H1 (cell line): ENCODE measurements around the gene ISY1. TPM values are rescaled to one million over a fixed set of nuclear protein-coding genes. Genes with fewer than 3 reads are reported as not detected.

Experiments used
- CTCF ChIA-PET: fragments of 300-600 bp; sonication (Branson Sonifier 250); formaldehyde crosslinking; loops from one replicate; lab custom pipeline; 2021; ENCODE audit not compliant: partially characterized antibody; lab: Charles Lee
- POLR2A ChIA-PET: fragments of 300-600 bp; sonication (Branson Sonifier 250); formaldehyde crosslinking; loops from one replicate; lab custom pipeline; 2021; ENCODE audit warnings: inconsistent platforms; ENCODE audit not compliant: partially characterized antibody; lab: Charles Lee
- DNase-seq, 2 experiments: peaks; one replicate each; pipeline versions ENCODE4 v3.0.0 to v3.0.0-alpha.2; 2010 to 2022; ENCODE audit warnings: low spot score in 2 of 2, low read depth in 1 of 2, mixed read lengths in 1 of 2
- FAIRE-seq: peaks from 2 replicates; lab custom pipeline; 2011; peaks lifted over from hg19 to GRCh38; lab: Jason Lieb, UNC
- H2AFZ ChIP-seq: 2 replicates; pipeline ENCODE4 v1.8.1; 2012; ENCODE audit warnings: low read length, inconsistent platforms
- H2AK5ac ChIP-seq: 2 replicates; pipeline ENCODE4 v1.6.1; 2013; ENCODE audit warnings: low read depth, low read length
- H2BK120ac ChIP-seq: replicated peaks from 2 replicates; pipeline ENCODE3; 2013; ENCODE audit warnings: low read depth, low read length, inconsistent platforms
- H2BK12ac ChIP-seq: 2 replicates; pipeline ENCODE4 v1.6.1; 2013; ENCODE audit warnings: low read depth, low read length
- H2BK15ac ChIP-seq: 2 replicates; pipeline ENCODE4 v1.6.1; 2013; ENCODE audit warnings: low read length
- H2BK20ac ChIP-seq: 2 replicates; pipeline ENCODE4 v1.6.1; 2013; ENCODE audit warnings: low read length
- H2BK5ac ChIP-seq: 2 replicates; pipeline ENCODE4 v1.6.1; 2013; ENCODE audit warnings: low read depth, low read length
- H3K14ac ChIP-seq: 2 replicates; pipeline ENCODE4 v1.6.1; 2013; ENCODE audit warnings: inconsistent platforms; ENCODE audit not compliant: insufficient read length
- H3K18ac ChIP-seq: 2 replicates; pipeline ENCODE4 v1.6.1; 2013; ENCODE audit warnings: low read length; ENCODE audit errors: extremely low read depth
- H3K23ac ChIP-seq: 2 replicates; pipeline ENCODE4 v1.6.1; 2013; ENCODE audit warnings: inconsistent platforms; ENCODE audit not compliant: insufficient read length
- H3K23me2 ChIP-seq: 2 replicates; pipeline ENCODE4 v1.6.1; 2013; ENCODE audit warnings: low read depth, low read length
- H3K27ac ChIP-seq: 2 replicates; pipeline ENCODE4 v1.6.1; 2011; ENCODE audit warnings: low read depth, low read length, inconsistent platforms
- H3K27me3 ChIP-seq, 4 experiments: replicated peaks in 1 of 4; 1 replicate in 1 of 4; 2 replicates in 3 of 4; pipeline versions ENCODE4 v1.6.1 to v1.8.1; 2011 to 2013; ENCODE audit warnings: low read length in 3 of 4, mild to moderate bottlenecking in 3 of 4, inconsistent platforms in 2 of 4, mixed read lengths in 2 of 4, moderate library complexity in 1 of 4; ENCODE audit not compliant: control insufficient read depth in 3 of 4, insufficient read depth in 3 of 4; ENCODE audit errors: extremely low read depth in 1 of 4
- H3K36me3 ChIP-seq, 4 experiments: 2 replicates each; pipeline versions ENCODE4 v1.6.1 to v1.8.1; 2011 to 2013; ENCODE audit warnings: mild to moderate bottlenecking in 4 of 4, low read length in 3 of 4, moderate library complexity in 2 of 4, control low read depth in 1 of 4, inconsistent platforms in 1 of 4; ENCODE audit not compliant: insufficient read depth in 4 of 4, control insufficient read depth in 2 of 4
- H3K4ac ChIP-seq: replicated peaks from 2 replicates; pipeline ENCODE3; 2013; ENCODE audit warnings: low read length, low read depth, mixed read lengths, inconsistent platforms; ENCODE audit not compliant: insufficient read length
- H3K4me1 ChIP-seq, 4 experiments: replicated peaks in 1 of 4; 1 replicate in 1 of 4; 2 replicates in 3 of 4; pipeline versions ENCODE4 v1.6.1 to v1.8.1; 2011 to 2013; ENCODE audit warnings: low read length in 3 of 4, inconsistent platforms in 2 of 4, mixed read lengths in 1 of 4; ENCODE audit not compliant: insufficient read depth in 4 of 4, control insufficient read depth in 3 of 4
- H3K4me2 ChIP-seq, 2 experiments: 2 replicates each; pipeline versions ENCODE4 v1.6.1 to v1.8.1; 2011 to 2013; ENCODE audit warnings: low read depth in 2 of 2, low read length in 2 of 2, control low read depth in 1 of 2, inconsistent platforms in 1 of 2, mild to moderate bottlenecking in 1 of 2; ENCODE audit not compliant: insufficient read depth in 1 of 2
- H3K4me3 ChIP-seq, 4 experiments: fragments of 200-600, 300-600 bp in 1 of 4; sonication (generic), shearing (Covaris generic), sonication (Bioruptor Twin) in 1 of 4; 2 replicates each; pipeline versions ENCODE4 v1.5.1 to v1.8.1; 2011 to 2016; ENCODE audit warnings: low read length in 4 of 4, low read depth in 3 of 4, control low read depth in 2 of 4, inconsistent platforms in 2 of 4, mild to moderate bottlenecking in 2 of 4, mixed read lengths in 1 of 4, moderate library complexity in 1 of 4; ENCODE audit not compliant: insufficient read depth in 2 of 4; ENCODE audit errors: extremely low read depth in 1 of 4
- H3K56ac ChIP-seq: replicated peaks from 2 replicates; pipeline ENCODE3; 2013; ENCODE audit warnings: low read depth, mild to moderate bottlenecking, mixed read lengths, low read length, inconsistent platforms; ENCODE audit not compliant: insufficient read length
- H3K79me1 ChIP-seq: 2 replicates; pipeline ENCODE4 v1.6.1; 2013; ENCODE audit warnings: low read depth, low read length, control low read depth
- H3K79me2 ChIP-seq, 2 experiments: 2 replicates each; pipeline versions ENCODE4 v1.6.1 to v1.8.1; 2012 to 2013; ENCODE audit warnings: low read length in 2 of 2, mild to moderate bottlenecking in 2 of 2, inconsistent platforms in 1 of 2; ENCODE audit not compliant: insufficient read depth in 2 of 2, control insufficient read depth in 1 of 2
- H3K9ac ChIP-seq, 4 experiments: replicated peaks in 1 of 4; 1 replicate in 1 of 4; 2 replicates in 3 of 4; pipeline versions ENCODE4 v1.6.1 to v1.8.1; 2011 to 2013; ENCODE audit warnings: low read depth in 3 of 4, low read length in 3 of 4, control low read depth in 2 of 4, mild to moderate bottlenecking in 2 of 4, moderate library complexity in 2 of 4, inconsistent platforms in 1 of 4; ENCODE audit errors: extremely low read depth in 1 of 4
- H3K9me3 ChIP-seq, 2 experiments: 2 replicates each; pipeline versions ENCODE4 v1.6.1 to v1.8.1; 2012 to 2013; ENCODE audit warnings: mild to moderate bottlenecking in 2 of 2, moderate library complexity in 2 of 2, control low read depth in 1 of 2, inconsistent platforms in 1 of 2, low read depth in 1 of 2, low read length in 1 of 2, mixed read lengths in 1 of 2; ENCODE audit not compliant: insufficient read depth in 2 of 2
- H4K20me1 ChIP-seq, 2 experiments: replicated peaks in 1 of 2; 2 replicates each; pipeline versions ENCODE3 to v1.8.1; 2011 to 2013; ENCODE audit warnings: inconsistent platforms in 2 of 2, low read length in 2 of 2, mild to moderate bottlenecking in 1 of 2; ENCODE audit not compliant: insufficient read depth in 2 of 2, control insufficient read depth in 1 of 2
- H4K5ac ChIP-seq: 2 replicates; pipeline ENCODE4 v1.6.1; 2013; ENCODE audit warnings: low read length, low read depth, mixed read lengths, inconsistent platforms; ENCODE audit not compliant: insufficient read length
- H4K8ac ChIP-seq: 2 replicates; pipeline ENCODE4 v1.8.0; 2013; ENCODE audit warnings: mild to moderate bottlenecking, moderate library complexity, low read length, inconsistent platforms; ENCODE audit not compliant: insufficient read depth; ENCODE audit errors: extremely low read depth
- H4K91ac ChIP-seq: replicated peaks from 2 replicates; pipeline ENCODE3; 2013; ENCODE audit warnings: low read length, mixed read lengths, inconsistent platforms; ENCODE audit not compliant: insufficient read length
- BCL11A ChIP-seq, 2 experiments: IDR thresholded peaks; one replicate each; pipeline ENCODE4 v1.6.1; 2011; ENCODE audit warnings: low read depth in 2 of 2, low read length in 2 of 2, mild to moderate bottlenecking in 2 of 2
- CEBPB ChIP-seq: IDR thresholded peaks from 2 replicates; pipeline ENCODE4 v1.6.1; 2012; ENCODE audit warnings: low read depth, low read length
- POLR2AphosphoS5 ChIP-seq: IDR thresholded peaks from 2 replicates; pipeline ENCODE4 v1.6.1; 2011; ENCODE audit warnings: low read depth, low read length
- WGBS, 2 experiments: shearing (Covaris generic) in 1 of 2; methylation state at CpG; one replicate each; pipeline versions ENCODE4 v1.1.6 to v1.1.7; 2013 to 2015; ENCODE audit warnings: low lambda C conversion rate in 2 of 2, mixed read lengths in 2 of 2, inconsistent platforms in 1 of 2, low coverage in 1 of 2, missing lambda C conversion rate in 1 of 2; ENCODE audit not compliant: insufficient replicate concordance in 2 of 2, insufficient coverage in 1 of 2, insufficient read length in 1 of 2; ENCODE audit errors: extremely low coverage in 1 of 2, missing lambda C conversion rate in 1 of 2; 5-methylcytosine and 5-hydroxymethylcytosine counted together
- polyA plus RNA-seq, 7 experiments: library from polyadenylated mRNA; depleted of rRNA in 3 of 7; stranded (reverse) in 5 of 7; unstranded in 2 of 7; fragments of >200 nt in 5 of 7; fragments of 200-250 nt in 2 of 7; gene quantifications; 1 replicate in 5 of 7; 2 replicates in 1 of 7; 4 replicates in 1 of 7; pipeline versions ENCODE4 v1.2.1 to v1.2.3, GENCODE V29; 2011 to 2013; ENCODE audit warnings: missing spikeins in 2 of 7, mixed read lengths in 2 of 7
- total RNA-seq: library from RNA; stranded (reverse); fragmentation: NEBNext Ultra II Directional; extraction: Animal tissue kit (Norgen Biotek cat#: 25700); gene quantifications from 2 replicates; pipeline ENCODE4 v1.2.1, GENCODE V29; 2021

ISY1 gene
- total and polyA plus RNA-seq, 2 of the 8 experiments (the other 6 are each of a cell fraction or from before 2014, with no cell fraction given) = 16.6 to 38.7 TPM

DNA sequence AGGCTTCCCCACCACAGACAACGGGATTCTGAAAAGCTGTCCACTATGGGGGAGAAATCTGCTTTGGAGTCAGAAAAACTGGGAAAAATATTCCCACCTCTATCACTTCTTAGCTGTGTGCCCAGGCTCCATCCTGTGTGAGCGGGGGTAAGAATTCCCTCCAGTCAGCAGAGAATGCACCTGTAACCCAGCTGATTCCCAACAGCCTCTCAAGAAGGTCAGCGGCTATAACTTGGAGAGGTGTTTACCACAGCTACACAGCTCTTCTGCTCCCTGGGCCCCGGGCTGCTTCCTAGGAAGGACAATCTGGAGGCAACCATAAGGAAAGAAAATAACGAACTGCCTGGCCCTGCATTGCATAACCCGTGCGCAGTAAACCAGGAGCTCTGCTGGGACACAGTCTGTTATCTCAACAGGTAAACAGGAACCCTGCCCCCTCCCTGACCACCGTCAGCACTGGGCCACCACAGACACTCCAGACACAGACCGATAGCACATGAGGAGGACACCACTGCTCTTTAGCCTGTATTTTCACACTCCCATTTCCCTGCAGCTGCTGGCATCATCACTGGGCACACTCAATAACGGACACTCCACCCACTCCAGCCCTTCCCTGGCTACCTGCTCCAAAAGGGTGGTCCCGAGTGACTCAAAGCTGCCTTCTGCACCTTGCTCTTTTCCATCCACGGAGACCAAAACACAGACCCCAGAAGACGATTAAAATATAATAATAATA, 41.3 kb downstream of the ISY1 start:
- no peaks in the 10 kb centered on the region for H4K20me1 ChIP-seq
- H3K14ac ChIP-seq = no peak overlapping the region
- H3K9ac ChIP-seq = peak overlapping the region in 3 of 4 experiments; percentile 16 to 68 (median 44); a peak in 4 of 7 replicates
- H3K18ac ChIP-seq = peak overlapping the region; percentile 89
- H3K23me2 ChIP-seq = peaks cover 12% of the 10 kb centered on the region
- H3K27ac ChIP-seq = peak overlapping the region; percentile 86; the same call in 1 of the 2 replicates
- peak overlapping the region; percentile 96 for H2BK5ac ChIP-seq
- H3K4me3 ChIP-seq = peak overlapping the region; percentile 68 to 82 (median 74); a peak in 6 of 8 replicates
- FAIRE-seq (no peak), DNase-seq (no peak)
- no peaks in the 10 kb centered on the region for H3K27me3 ChIP-seq
- WGBS, 2 experiments = 59% methylated on average over 13 of the region's 13 CpGs; no CpG with 5 or more reads in 1 of the 2 experiments
- peak overlapping the region; percentile 79; the same call in 1 of the 2 replicates for H2AK5ac ChIP-seq
- H2AFZ ChIP-seq = no peak overlapping the region
- no peak overlapping the region for H2BK120ac ChIP-seq
- no peaks in the 10 kb centered on the region for H3K9me3 ChIP-seq
- TF ChIP-seq POLR2AphosphoS5 (peak; percentile 13; the same call in 1 of the 2 replicates), BCL11A (IDR thresholded peaks at IDR 0.05; ENCODE audit: low read depth in 2 of 2, low read length in 2 of 2) (no peak), CEBPB (0 out of 2 replicates have a peak, but pooled peaks have one; percentile 12)
- CTCF ChIA-PET = interaction anchor here (0.5 to 3.1 kb wide), 8 partner anchors 10 to 375 kb away, joined by 3 to 13 read pairs (median 6); no protein-coding TSS in a partner anchor
- H4K91ac ChIP-seq = no peak overlapping the region
- H3K4me1 ChIP-seq = peaks cover 13 to 26% (median 21%) of the 10 kb centered on the region in 4 experiments
- peak overlapping the region; percentile 99 for H2BK12ac ChIP-seq
- H2BK15ac ChIP-seq = peak overlapping the region; percentile 95; the same call in 1 of the 2 replicates
- peaks cover 9 to 46% of the 10 kb centered on the region in 2 experiments for H3K79me2 ChIP-seq
- H4K8ac ChIP-seq = peak overlapping the region; percentile 45; the same call in 1 of the 2 replicates
- POLR2A ChIA-PET = interaction anchor here (0.5 to 4.4 kb wide), 18 partner anchors 8 to 196 kb away, joined by 3 to 24 read pairs (median 4); partner anchors contain the start of genes CFAP92 and CNBP
- H3K56ac ChIP-seq = no peak overlapping the region
- H3K79me1 ChIP-seq = peaks cover 8% of the 10 kb centered on the region
- peak overlapping the region; percentile 89 to 98 for H3K4me2 ChIP-seq
- H2BK20ac ChIP-seq = peak overlapping the region; percentile 72; the same call in 1 of the 2 replicates
- H3K36me3 ChIP-seq = peaks cover 0 to 3% (median 3%) of the 10 kb centered on the region in 4 experiments; a peak in 1 of 8 replicates
- no peak overlapping the region for H3K23ac ChIP-seq
- no peak overlapping the region for H4K5ac ChIP-seq
- peak overlapping the region; percentile 61 for H3K4ac ChIP-seq
